ENCODE data around the gene ADGRL3. TPM values are rescaled to one million over a fixed set of nuclear protein-coding genes. Genes with fewer than 3 reads are reported as not detected.
A peak's percentile ranks its signal among the peaks of the same experiment; 100 is the strongest.

ADGRL3 gene
- total and polyA plus RNA-seq, 2 donors (not counting 1 experiment from before 2014, with no cell fraction given) = under 0.01 to 0.05 TPM

DNA sequence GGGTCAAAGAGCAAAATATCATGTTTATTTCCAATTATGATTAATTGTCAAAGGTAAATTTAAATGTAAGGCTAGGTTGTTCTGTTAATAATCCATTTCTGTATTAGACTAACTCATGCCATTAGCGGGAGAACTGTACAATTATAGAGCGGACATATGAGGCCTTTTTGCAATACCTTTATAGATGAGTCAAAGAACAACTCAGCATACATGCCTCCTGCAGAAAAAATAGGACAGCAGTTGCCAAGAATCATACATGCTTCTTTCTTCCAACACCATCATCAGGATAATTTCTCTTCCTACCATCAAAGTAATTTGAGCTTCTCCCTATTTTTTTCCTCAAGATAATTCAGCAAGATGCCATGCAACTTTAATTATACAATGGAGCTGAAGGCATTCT, 917.8 kb downstream of the ADGRL3 start:
- H3K79me2 ChIP-seq (ENCODE audit: control insufficient read depth, insufficient read depth, low read length) = no peaks in the 10 kb centered on the region
- H4K20me1 ChIP-seq (ENCODE audit: control insufficient read depth, extremely low read depth, insufficient read depth, low read length) = no peaks in the 10 kb centered on the region
- no peak for TF ChIP-seq EZH2 (IDR thresholded peaks at IDR 0.05; ENCODE audit: low read length, missing control alignments)
- TF ChIP-seq, protein P1, sequence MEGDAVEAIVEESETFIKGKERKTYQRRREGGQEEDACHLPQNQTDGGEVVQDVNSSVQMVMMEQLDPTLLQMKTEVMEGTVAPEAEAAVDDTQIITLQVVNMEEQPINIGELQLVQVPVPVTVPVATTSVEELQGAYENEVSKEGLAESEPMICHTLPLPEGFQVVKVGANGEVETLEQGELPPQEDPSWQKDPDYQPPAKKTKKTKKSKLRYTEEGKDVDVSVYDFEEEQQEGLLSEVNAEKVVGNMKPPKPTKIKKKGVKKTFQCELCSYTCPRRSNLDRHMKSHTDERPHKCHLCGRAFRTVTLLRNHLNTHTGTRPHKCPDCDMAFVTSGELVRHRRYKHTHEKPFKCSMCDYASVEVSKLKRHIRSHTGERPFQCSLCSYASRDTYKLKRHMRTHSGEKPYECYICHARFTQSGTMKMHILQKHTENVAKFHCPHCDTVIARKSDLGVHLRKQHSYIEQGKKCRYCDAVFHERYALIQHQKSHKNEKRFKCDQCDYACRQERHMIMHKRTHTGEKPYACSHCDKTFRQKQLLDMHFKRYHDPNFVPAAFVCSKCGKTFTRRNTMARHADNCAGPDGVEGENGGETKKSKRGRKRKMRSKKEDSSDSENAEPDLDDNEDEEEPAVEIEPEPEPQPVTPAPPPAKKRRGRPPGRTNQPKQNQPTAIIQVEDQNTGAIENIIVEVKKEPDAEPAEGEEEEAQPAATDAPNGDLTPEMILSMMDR (conservative IDR thresholded peaks at IDR 0.05 in 1 of 2, IDR thresholded peaks at IDR 0.05 in 1 of 2; ENCODE audit: low read depth in 1 of 2, low read length in 2 of 2) = no peak
- H3K9ac ChIP-seq (ENCODE audit: insufficient read depth, low read length) = no peak overlapping the region
- no peaks in the 10 kb centered on the region for H3K4me1 ChIP-seq (ENCODE audit: control insufficient read depth, extremely low read depth, insufficient read depth, low read length)
- no peak overlapping the region for H3K27ac ChIP-seq (ENCODE audit: insufficient read depth, low read length)
- no peaks in the 10 kb centered on the region for H3K36me3 ChIP-seq (ENCODE audit: control insufficient read depth, insufficient read depth, low read length)
- H3K9me3 ChIP-seq (ENCODE audit: control insufficient read depth, insufficient read depth, low read depth, low read length) = no peaks in the 10 kb centered on the region
- H3K4me3 ChIP-seq (replicated peaks in 1 of 4; ENCODE audit: control extremely low read depth in 1 of 4, insufficient read depth in 1 of 4, low read depth in 3 of 4, low read length in 4 of 4) = no peak overlapping the region
- no peaks in the 10 kb centered on the region for H3K27me3 ChIP-seq (ENCODE audit: control insufficient read depth, insufficient read depth, low read length)
- H2AFZ ChIP-seq (ENCODE audit: low read length) = no peak overlapping the region
- H3K4me2 ChIP-seq (ENCODE audit: extremely low read depth, insufficient read depth, low read length) = no peak overlapping the region
- DNase-seq (ENCODE audit: low read depth in 2 of 2) = peak in 1 of 2 donors; percentile 7

DNA sequence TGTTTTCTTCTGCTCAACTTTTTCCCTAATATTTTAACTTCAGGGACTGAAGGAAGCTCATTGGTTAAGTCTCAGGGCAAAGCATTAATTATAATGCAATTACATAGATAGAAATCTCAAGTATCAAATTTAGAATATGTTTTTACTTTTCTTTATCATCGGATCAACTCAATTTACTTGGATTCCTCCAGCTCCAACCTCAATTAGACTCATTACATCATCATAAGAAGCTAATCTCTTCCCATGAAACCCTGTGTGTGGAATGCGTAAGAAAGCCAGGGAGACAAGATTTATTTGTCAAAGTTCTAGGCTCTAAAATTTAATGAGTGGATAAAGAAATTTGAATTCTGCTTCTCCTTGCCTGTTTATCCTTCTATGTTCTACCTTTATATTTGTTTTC, 918.4 kb downstream of the ADGRL3 start:
- no peaks in the 10 kb centered on the region for H3K36me3 ChIP-seq (ENCODE audit: control insufficient read depth, insufficient read depth, low read length)
- DNase-seq (ENCODE audit: low read depth in 2 of 2) = no peak
- no peak overlapping the region for H3K4me3 ChIP-seq (replicated peaks in 1 of 4; ENCODE audit: control extremely low read depth in 1 of 4, insufficient read depth in 1 of 4, low read depth in 3 of 4, low read length in 4 of 4)
- no peaks in the 10 kb centered on the region for H3K4me1 ChIP-seq (ENCODE audit: control insufficient read depth, extremely low read depth, insufficient read depth, low read length)
- no peaks in the 10 kb centered on the region for H3K27me3 ChIP-seq (ENCODE audit: control insufficient read depth, insufficient read depth, low read length)
- no peak for TF ChIP-seq EZH2 (IDR thresholded peaks at IDR 0.05; ENCODE audit: low read length, missing control alignments)
- TF ChIP-seq, protein P1 (conservative IDR thresholded peaks at IDR 0.05 in 1 of 2, IDR thresholded peaks at IDR 0.05 in 1 of 2; ENCODE audit: low read depth in 1 of 2, low read length in 2 of 2) = no peak
- no peak overlapping the region for H2AFZ ChIP-seq (ENCODE audit: low read length)
- no peak overlapping the region for H3K9ac ChIP-seq (ENCODE audit: insufficient read depth, low read length)
- no peak overlapping the region for H3K4me2 ChIP-seq (ENCODE audit: extremely low read depth, insufficient read depth, low read length)
- no peaks in the 10 kb centered on the region for H3K9me3 ChIP-seq (ENCODE audit: control insufficient read depth, insufficient read depth, low read depth, low read length)
- no peak overlapping the region for H3K27ac ChIP-seq (ENCODE audit: insufficient read depth, low read length)
- no peaks in the 10 kb centered on the region for H4K20me1 ChIP-seq (ENCODE audit: control insufficient read depth, extremely low read depth, insufficient read depth, low read length)
- no peaks in the 10 kb centered on the region for H3K79me2 ChIP-seq (ENCODE audit: control insufficient read depth, insufficient read depth, low read length)

GRCh38 chr4:62119195-62119594, 919.1 kb downstream of the ADGRL3 start:
- Histone ChIP-seq H4K20me1 (ENCODE audit: control insufficient read depth, extremely low read depth, insufficient read depth, low read length) (no peaks in the 10 kb centered on the region), H3K27ac (ENCODE audit: insufficient read depth, low read length) (no peak overlapping the region), H3K4me3 (replicated peaks in 1 of 4; ENCODE audit: control extremely low read depth in 1 of 4, insufficient read depth in 1 of 4, low read depth in 3 of 4, low read length in 4 of 4) (no peak overlapping the region), H3K4me2 (ENCODE audit: extremely low read depth, insufficient read depth, low read length) (no peak overlapping the region), H3K27me3 (ENCODE audit: control insufficient read depth, insufficient read depth, low read length) (no peaks in the 10 kb centered on the region), H3K4me1 (ENCODE audit: control insufficient read depth, extremely low read depth, insufficient read depth, low read length) (no peaks in the 10 kb centered on the region), H3K36me3 (ENCODE audit: control insufficient read depth, insufficient read depth, low read length) (no peaks in the 10 kb centered on the region), H3K79me2 (ENCODE audit: control insufficient read depth, insufficient read depth, low read length) (no peaks in the 10 kb centered on the region), H2AFZ (ENCODE audit: low read length) (no peak overlapping the region), H3K9ac (ENCODE audit: insufficient read depth, low read length) (no peak overlapping the region), H3K9me3 (ENCODE audit: control insufficient read depth, insufficient read depth, low read depth, low read length) (no peaks in the 10 kb centered on the region)
- TF ChIP-seq EZH2 (IDR thresholded peaks at IDR 0.05; ENCODE audit: low read length, missing control alignments) = no peak
- TF ChIP-seq, protein P1 (conservative IDR thresholded peaks at IDR 0.05 in 1 of 2, IDR thresholded peaks at IDR 0.05 in 1 of 2; ENCODE audit: low read depth in 1 of 2, low read length in 2 of 2) = no peak
- DNase-seq (ENCODE audit: low read depth in 2 of 2) = peak in 1 of 2 donors; percentile 16
